Activated naive CD8-positive, alpha-beta T cell treated with anti-CD3 and anti-CD28 coated beads for 36 hours (primary cell): ENCODE results near the gene SRSF9. TPM values are rescaled to one million over a fixed set of nuclear protein-coding genes. Genes with fewer than 3 reads are reported as not detected.
A peak's percentile ranks its signal among the peaks of the same experiment; 100 is the strongest.
"Not testable (repeated sequence)": the region's sequence is repeated elsewhere in the genome, so short reads cannot be mapped to it uniquely, and the experiment has no call there.

Experiments used
- DNase-seq: peaks from one replicate; pipeline ENCODE4 v3.0.0; 2021
- H3K27ac Mint-ChIP-seq: one replicate; pipeline ENCODE4 v1.8.0; 2022; ENCODE audit warnings: mild to moderate bottlenecking, moderate library complexity, mixed read lengths
- H3K27me3 Mint-ChIP-seq: one replicate; pipeline ENCODE4 v1.8.0; 2022; ENCODE audit warnings: mild to moderate bottlenecking, mixed read lengths
- H3K36me3 Mint-ChIP-seq: one replicate; pipeline ENCODE4 v1.8.0; 2021; ENCODE audit warnings: mild to moderate bottlenecking, mixed read lengths
- H3K4me1 Mint-ChIP-seq: one replicate; pipeline ENCODE4 v1.8.0; 2021; ENCODE audit warnings: mixed read lengths
- H3K4me3 Mint-ChIP-seq: one replicate; pipeline ENCODE4 v1.8.0; 2022; ENCODE audit warnings: mild to moderate bottlenecking, moderate library complexity, mixed read lengths
- H3K9me3 Mint-ChIP-seq: one replicate; pipeline ENCODE4 v1.8.0; 2022; ENCODE audit warnings: mixed read lengths
- total RNA-seq, 2 experiments: library from RNA; stranded (reverse); gene quantifications; one replicate each; pipeline ENCODE4 v1.2.3, GENCODE V29; 2021

Gene SRSF9
- total RNA-seq, 2 experiments from 2014 or later = 288 to 292 TPM

DNA sequence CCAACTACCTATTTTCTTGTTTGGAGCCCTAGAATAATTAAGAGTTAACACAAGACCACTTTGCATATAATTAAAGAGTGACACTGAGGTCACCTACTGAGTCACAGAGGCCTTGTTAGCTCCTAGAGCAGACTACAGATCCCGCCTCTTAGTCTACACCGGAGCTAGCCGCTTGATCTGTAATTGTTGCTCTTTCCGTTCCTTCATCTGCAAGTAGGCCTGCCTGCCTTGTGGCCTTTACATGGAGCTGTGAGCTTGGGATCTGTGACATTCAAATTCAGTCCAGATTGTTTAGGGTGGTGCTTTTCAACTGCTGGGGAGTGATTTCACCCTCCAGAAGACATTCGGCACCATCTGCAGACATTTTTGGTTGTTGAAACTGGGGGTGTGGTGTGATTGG, 20.8 kb upstream of the SRSF9 start:
- no peaks in the 10 kb centered on the region for H3K36me3 Mint-ChIP-seq
- no peak overlapping the region for H3K27ac Mint-ChIP-seq
- no peak overlapping the region for H3K4me3 Mint-ChIP-seq
- H3K27me3 Mint-ChIP-seq = no peaks in the 10 kb centered on the region
- peaks cover 9% of the 10 kb centered on the region for H3K4me1 Mint-ChIP-seq
- no peak for DNase-seq
- no peaks in the 10 kb centered on the region for H3K9me3 Mint-ChIP-seq

DNA sequence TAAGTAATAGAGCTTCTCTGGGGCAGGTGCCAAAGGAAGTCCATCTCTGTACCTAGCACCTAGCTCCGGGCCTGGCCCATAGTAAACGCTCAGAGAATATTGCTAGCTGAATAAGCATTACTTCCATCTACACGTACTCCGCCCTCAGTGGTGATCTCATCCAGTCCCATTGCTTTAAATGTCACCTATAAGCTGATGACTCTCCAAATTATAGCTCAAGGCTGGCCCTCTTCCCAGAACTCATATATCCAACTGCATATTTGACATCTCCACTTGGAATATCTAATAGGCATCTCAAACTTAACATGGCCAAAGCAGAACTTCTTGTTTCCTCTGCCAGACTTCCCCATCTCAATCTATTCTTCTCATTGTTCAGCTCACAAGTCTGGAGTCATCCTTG, 19.5 kb upstream of the SRSF9 start:
- no peaks in the 10 kb centered on the region for H3K36me3 Mint-ChIP-seq
- no peak for DNase-seq
- H3K4me1 Mint-ChIP-seq = no peaks in the 10 kb centered on the region
- no peak overlapping the region for H3K27ac Mint-ChIP-seq
- H3K9me3 Mint-ChIP-seq = no peaks in the 10 kb centered on the region
- no peak overlapping the region for H3K4me3 Mint-ChIP-seq
- no peaks in the 10 kb centered on the region for H3K27me3 Mint-ChIP-seq

DNA sequence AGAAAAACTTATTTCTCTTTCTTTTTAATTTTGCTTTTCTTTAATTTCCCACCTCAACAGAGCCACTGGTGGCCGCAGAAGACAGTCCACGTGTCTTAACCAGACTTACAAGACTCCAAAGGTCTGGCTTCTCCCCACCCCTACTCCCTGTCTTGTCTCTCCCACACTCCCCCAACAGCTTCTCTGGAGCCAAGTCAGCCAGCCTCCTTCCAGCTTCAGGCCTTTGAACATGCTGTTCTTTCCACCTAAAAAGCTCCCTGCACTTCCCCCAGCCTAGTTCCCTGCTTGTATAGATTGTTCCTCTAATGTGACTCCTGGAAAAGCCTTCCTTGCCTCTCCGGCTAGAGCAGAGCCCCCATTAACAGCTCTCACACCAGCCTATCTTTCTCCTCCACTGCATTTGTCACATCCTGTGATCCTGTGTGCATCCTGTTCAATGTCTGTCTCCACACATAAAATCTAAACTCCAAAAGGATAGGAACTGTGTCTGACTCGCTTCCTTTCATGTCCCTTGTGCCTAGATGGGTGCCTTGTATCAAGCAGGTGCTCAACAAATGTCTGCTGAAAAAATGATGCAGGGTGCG, 18.6 kb upstream of the SRSF9 start:
- no peaks in the 10 kb centered on the region for H3K36me3 Mint-ChIP-seq
- H3K27ac Mint-ChIP-seq = no peak overlapping the region
- H3K4me3 Mint-ChIP-seq = no peak overlapping the region
- no peaks in the 10 kb centered on the region for H3K27me3 Mint-ChIP-seq
- H3K4me1 Mint-ChIP-seq = no peaks in the 10 kb centered on the region
- H3K9me3 Mint-ChIP-seq = no peaks in the 10 kb centered on the region
- DNase-seq = no peak

DNA sequence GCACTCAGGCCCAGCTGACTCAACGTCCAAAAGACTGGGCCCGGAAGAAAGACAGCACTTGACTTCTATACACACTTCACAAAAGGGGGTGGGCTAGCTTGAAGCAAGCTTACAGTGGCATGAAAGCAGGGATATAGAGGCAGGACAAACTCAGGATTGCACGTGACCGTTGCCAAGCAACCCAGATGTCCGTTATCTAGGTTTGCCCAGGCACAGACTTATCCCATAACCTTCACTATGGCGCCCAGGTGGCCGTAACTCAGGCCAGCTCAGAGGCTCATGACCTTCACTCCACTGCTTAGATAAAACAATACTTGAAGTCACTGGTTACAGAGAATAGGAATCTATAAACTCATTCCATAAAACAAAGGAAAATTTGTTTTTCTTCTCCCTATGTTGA, 18.0 kb upstream of the SRSF9 start:
- not testable (repeated sequence) for H3K27ac Mint-ChIP-seq, H3K9me3 Mint-ChIP-seq, H3K4me3 Mint-ChIP-seq, DNase-seq, H3K27me3 Mint-ChIP-seq, H3K36me3 Mint-ChIP-seq, H3K4me1 Mint-ChIP-seq

DNA sequence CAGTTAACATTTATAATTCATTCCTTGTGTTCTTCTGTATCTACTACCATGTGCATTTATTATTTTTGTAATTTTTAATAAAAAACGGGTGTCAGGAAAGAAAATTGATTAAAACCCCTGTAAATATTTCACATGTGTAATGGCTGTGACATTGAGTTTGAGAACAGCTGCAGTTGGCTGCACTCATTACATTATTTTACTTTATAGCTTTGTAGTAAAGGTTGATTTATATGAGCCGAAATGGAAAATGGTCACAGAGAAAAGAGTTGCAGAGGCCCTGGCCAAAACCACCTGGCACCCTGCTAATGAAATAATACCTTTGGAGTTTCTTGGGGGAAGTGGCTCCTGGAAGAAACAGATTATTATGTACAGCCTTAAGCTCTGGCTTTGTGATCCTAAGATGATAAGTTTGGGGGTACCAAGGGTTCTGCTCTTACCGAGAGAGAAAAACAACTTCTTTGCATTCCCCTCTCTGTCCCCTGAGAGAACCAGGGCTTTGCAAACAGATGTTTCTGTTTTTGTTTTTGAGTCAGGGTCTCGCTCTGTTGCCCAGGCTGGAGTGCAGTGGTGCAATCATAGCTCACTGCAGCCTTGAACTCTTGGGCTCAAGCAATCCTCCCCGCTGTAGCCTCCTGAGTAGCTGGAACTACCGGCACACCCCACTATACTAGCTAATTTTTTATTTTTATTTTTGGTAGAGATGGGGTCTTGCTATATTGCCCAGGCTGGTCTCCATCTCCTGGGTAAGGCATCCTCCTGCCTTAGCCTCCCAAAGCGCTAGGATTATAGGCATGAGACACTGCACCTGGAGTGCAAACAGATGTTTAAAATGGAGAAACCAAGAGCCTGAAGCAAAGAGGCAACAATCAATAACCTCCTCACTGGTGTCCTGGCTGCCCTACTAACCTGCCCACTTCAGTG, 16.7 kb upstream of the SRSF9 start:
- Mint-ChIP-seq H3K27me3 (no peaks in the 10 kb centered on the region), H3K4me1 (no peaks in the 10 kb centered on the region), H3K27ac (no peak overlapping the region), H3K9me3 (no peaks in the 10 kb centered on the region), H3K36me3 (no peaks in the 10 kb centered on the region), H3K4me3 (no peak overlapping the region)
- DNase-seq = no peak

DNA sequence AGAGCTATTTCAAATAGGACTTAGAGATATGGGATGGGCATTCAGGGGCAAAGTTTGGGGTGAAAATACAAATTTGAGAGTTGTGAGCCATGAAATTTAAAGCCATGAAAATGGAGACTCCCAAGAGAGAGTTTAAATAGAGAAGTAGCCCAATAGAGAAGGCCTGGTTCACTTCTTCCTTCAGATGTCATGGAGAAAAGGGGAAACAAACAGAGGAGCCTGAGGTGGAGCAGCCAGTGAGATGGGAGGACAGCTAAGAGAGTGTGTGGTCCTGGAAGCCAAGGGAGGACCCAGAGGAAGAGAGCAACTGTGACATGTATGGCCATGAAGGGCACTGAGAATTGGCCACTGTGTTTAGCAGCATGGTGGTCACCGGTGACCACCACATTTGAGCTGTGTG, 14.1 kb upstream of the SRSF9 start:
- Mint-ChIP-seq H3K4me1 (no peaks in the 10 kb centered on the region), H3K27ac (no peak overlapping the region), H3K4me3 (no peak overlapping the region), H3K9me3 (no peaks in the 10 kb centered on the region), H3K27me3 (no peaks in the 10 kb centered on the region), H3K36me3 (no peaks in the 10 kb centered on the region)
- DNase-seq = no peak

DNA sequence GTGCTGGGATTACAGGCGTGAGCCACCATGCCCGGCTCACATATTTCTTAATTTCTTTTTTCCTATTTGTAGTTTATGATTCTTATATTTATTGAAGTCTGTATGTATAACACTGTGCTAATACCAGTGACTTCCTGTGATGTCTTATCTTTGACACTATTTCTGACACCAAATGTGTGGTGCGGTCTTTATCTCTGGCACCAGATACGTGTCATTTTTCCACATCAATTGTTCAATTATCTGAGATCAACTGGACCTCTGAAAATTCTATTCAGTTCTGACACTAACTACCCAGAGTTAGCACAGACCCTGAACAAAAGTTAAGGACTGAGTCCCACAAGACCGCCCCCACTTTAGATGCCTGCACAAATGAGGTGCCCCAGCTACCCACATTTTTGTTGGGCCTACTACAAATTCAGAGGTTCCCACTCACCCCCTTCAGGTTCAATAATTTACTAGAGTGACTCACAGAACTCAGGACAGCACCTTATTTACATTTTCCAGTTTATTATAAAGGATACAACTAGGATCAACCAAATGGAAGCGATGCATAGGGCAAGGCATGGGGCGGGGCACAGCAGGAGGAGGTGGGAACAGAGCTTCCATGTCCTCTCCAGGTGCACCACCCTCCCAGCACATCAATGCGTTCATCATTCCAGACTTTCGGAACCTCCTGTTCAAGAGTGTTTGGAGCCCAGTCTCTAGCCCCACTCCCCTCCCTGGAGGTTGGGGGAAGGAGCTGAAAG, 11.6 kb upstream of the SRSF9 start:
- no peaks in the 10 kb centered on the region for H3K4me1 Mint-ChIP-seq
- no peaks in the 10 kb centered on the region for H3K9me3 Mint-ChIP-seq
- DNase-seq = no peak
- no peaks in the 10 kb centered on the region for H3K36me3 Mint-ChIP-seq
- H3K27ac Mint-ChIP-seq = no peak overlapping the region
- no peaks in the 10 kb centered on the region for H3K27me3 Mint-ChIP-seq
- H3K4me3 Mint-ChIP-seq = no peak overlapping the region

DNA sequence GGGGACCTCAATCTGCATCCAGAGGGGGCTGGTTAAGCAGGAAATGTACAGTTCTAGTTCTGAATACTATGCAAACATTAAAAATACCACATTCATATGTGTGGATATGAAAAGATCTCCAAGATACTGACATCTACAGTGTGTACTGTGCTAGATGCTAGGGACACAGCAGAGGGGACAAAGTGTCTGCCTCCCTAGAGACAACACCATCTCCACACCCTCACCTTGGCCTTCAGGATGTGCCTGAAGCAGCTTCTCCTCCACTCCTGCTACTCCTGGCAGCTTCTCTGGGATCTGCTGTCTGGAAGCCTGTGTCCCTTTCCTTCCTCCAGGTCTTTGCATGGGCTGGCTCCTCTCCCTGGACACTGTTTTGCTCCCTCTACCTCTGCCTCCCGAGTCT, 10.7 kb upstream of the SRSF9 start:
- Mint-ChIP-seq H3K9me3 (no peaks in the 10 kb centered on the region), H3K36me3 (no peaks in the 10 kb centered on the region), H3K27me3 (no peaks in the 10 kb centered on the region), H3K4me1 (no peaks in the 10 kb centered on the region), H3K27ac (no peak overlapping the region), H3K4me3 (no peak overlapping the region)
- DNase-seq = no peak

DNA sequence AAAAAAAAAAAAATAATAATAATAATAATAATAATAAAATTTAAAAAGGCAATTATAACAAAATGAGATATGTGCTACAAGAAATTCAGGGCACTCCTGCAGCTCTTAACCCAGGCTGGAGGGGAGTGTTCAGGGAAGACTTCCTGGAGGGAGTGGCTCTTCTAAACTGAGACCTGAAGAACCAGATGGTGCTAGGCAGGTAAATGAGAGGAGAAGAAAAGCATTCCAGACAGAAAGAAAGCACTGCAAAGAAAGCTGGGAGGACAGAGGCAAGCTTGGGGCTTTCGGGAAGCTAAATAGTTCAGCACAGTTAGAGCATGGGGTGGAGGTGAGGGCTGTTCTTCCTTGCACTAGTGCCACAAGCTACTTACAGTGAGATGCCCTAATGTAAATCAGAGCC, 9.9 kb upstream of the SRSF9 start:
- Mint-ChIP-seq H3K27ac (no peak overlapping the region), H3K4me3 (no peak overlapping the region), H3K36me3 (no peaks in the 10 kb centered on the region), H3K4me1 (no peaks in the 10 kb centered on the region), H3K9me3 (no peaks in the 10 kb centered on the region), H3K27me3 (no peaks in the 10 kb centered on the region)
- DNase-seq = no peak

DNA sequence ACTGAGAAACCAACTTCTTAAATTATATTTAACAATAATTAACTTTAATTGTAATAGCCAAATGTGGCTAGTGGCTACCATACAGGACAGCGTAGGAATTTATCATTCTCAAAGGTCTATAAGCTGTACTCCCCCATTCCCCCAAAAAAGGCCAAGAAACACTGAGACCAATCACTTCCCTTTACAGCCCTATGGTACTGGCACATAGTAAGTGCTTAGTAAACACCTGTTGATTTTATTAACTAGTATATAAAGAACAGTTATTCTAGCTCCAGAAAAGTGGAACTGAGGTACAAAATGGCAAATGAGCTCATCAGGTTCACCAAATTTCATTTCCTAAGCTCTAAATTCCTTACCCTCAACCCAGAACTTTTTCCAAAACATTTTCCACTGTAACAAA, 6.1 kb upstream of the SRSF9 start:
- H3K9me3 Mint-ChIP-seq = no peaks in the 10 kb centered on the region
- peaks cover 3% of the 10 kb centered on the region for H3K4me1 Mint-ChIP-seq
- H3K27me3 Mint-ChIP-seq = no peaks in the 10 kb centered on the region
- H3K36me3 Mint-ChIP-seq = no peaks in the 10 kb centered on the region
- H3K4me3 Mint-ChIP-seq = no peak overlapping the region
- DNase-seq = no peak
- H3K27ac Mint-ChIP-seq = no peak overlapping the region

DNA sequence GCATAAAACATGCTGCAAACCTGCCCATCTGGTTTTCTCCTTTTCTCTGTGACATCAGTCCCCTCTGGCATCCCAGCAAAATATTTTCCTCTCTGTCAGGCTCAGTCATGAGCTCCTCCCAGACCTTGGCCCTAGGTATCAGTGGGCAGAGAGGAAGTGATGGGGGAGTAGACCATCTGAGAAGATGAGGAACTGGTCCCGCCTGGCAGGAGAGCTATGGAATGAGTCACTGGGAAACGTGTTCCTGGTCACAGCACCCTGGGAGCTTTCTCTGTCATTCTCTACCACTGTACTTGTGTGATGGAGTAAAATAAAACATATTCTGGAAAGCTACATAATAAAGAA, 5.0 kb upstream of the SRSF9 start:
- H3K4me3 Mint-ChIP-seq = no peak overlapping the region
- H3K36me3 Mint-ChIP-seq = peaks cover 2% of the 10 kb centered on the region
- no peak for DNase-seq
- H3K27ac Mint-ChIP-seq = peak overlapping the region; percentile 0
- peaks cover 7% of the 10 kb centered on the region for H3K4me1 Mint-ChIP-seq
- no peaks in the 10 kb centered on the region for H3K27me3 Mint-ChIP-seq
- H3K9me3 Mint-ChIP-seq = no peaks in the 10 kb centered on the region

DNA sequence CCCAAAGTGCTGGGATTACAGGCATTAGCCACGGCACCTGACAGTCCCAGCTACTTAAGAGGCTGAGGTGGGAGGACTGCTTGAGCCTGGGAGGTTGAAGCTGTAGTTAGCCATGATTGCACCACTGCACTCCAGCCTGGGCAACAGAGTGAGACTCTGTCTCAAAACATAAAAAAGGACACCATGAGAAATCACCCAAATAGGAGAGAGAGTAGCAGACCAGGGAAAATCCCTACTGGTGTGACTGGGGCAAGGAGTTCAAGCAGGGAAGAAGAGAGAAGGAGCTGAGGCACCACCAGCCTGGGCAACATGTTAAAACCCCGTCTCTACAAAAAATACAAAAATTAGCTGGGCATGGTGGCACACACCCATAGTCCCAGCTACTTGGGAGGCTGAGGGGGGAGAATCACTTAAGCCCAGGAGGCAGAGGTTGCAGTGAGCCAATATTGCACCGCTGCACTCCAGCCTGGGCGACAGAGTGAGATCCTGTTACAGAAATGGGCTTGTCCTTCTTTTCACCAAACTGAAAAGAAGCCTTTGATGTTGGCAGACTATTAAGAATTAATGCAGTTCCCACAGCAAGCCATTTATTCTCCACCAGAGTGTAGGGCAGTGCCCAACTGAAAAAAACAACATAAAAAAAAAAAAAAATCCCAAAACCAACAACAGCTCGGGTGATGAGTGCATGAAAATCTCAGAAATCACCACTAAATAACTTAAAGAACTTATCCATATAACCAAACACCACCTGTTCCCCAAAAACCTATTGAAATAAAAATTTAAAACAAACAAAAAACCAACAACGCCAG, 4.5 kb upstream of the SRSF9 start:
- H3K27me3 Mint-ChIP-seq = no peaks in the 10 kb centered on the region
- no peak for DNase-seq
- H3K27ac Mint-ChIP-seq = no peak overlapping the region
- peaks cover 7% of the 10 kb centered on the region for H3K4me1 Mint-ChIP-seq
- no peak overlapping the region for H3K4me3 Mint-ChIP-seq
- H3K9me3 Mint-ChIP-seq = no peaks in the 10 kb centered on the region
- H3K36me3 Mint-ChIP-seq = peaks cover 2% of the 10 kb centered on the region

DNA sequence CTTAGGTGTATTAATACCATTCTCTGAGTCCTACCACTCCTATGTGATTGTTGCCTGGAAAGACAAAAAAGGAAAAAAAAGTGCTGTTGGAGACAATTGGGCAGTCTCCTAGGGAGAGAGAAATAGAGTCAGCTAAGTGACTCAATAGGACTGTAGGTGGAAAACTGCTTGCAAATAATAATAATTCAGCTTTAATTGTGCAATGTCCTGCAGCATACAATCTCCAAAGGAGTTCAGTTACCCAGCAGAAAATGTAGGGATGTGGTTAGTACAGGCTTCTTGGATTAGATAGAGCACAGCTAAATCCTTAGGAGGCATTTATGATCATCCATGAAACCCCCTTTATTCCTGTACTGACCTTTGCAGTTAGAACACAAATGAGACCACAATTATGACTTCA, 3.0 kb upstream of the SRSF9 start:
- peaks cover 14% of the 10 kb centered on the region for H3K4me1 Mint-ChIP-seq
- no peak overlapping the region for H3K27ac Mint-ChIP-seq
- H3K9me3 Mint-ChIP-seq = no peaks in the 10 kb centered on the region
- DNase-seq = no peak
- no peaks in the 10 kb centered on the region for H3K27me3 Mint-ChIP-seq
- H3K36me3 Mint-ChIP-seq = peaks cover 11% of the 10 kb centered on the region
- no peak overlapping the region for H3K4me3 Mint-ChIP-seq

DNA sequence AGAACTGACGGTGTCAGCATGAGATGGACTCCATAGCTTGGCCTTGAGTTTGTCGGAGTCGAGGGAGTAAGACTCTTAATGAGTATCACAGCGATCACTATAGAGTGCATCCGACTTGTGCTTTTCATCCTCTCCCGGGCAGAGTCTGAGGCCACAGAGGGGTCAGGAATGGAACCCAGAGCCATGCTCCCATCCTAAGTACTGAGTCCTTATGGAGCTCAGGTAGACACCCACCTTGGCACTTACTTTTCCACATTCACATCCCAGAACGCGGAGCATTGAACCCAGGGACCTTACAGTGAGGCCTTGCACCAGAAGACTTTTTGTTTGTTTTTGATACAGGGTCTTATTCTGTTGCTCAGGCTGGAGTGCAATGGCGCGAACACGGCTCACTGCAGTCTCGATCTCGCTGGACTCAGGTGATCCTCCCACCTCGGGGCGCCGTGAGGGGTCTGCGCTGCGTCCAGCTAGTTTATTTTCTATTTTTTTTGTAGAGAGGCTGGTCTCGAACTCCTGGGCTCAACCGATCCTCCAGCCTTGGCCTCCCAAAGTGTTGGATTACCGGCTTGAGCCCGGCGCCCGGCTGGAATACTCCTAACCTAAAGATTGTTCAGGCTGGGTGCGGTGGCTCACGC, 719 bp upstream of the SRSF9 start:
- H3K4me3 Mint-ChIP-seq = peak overlapping the region; percentile 95

More for the DNA sequence above, 719 bp upstream of the SRSF9 start:
- peak overlapping the region; percentile 87 for H3K27ac Mint-ChIP-seq
- H3K9me3 Mint-ChIP-seq = no peaks in the 10 kb centered on the region
- DNase-seq = no peak
- peaks cover 31% of the 10 kb centered on the region for H3K4me1 Mint-ChIP-seq
- peaks cover 17% of the 10 kb centered on the region for H3K36me3 Mint-ChIP-seq
- no peaks in the 10 kb centered on the region for H3K27me3 Mint-ChIP-seq
